Pancreas (tissue), 10 donors: ENCODE results near the gene B4GALT6. TPM values are rescaled to one million over a fixed set of nuclear protein-coding genes. Genes with fewer than 3 reads are reported as not detected.

Experiments used
- ATAC-seq, 4 donors: fragments of 200-7000 bp; cut with Tn5 transposase; one replicate each; pipeline versions ENCODE4 v1.8.0 to v1.9.1; 2020; ENCODE audit warnings: mild to moderate bottlenecking in 4 of 4, moderate library complexity in 4 of 4
- DNase-seq, 6 donors: peaks; one replicate each; pipeline ENCODE4 v3.0.0-alpha.2; 2020
- FAIRE-seq: peaks from 2 replicates; lab custom pipeline; 2012; peaks lifted over from hg19 to GRCh38; lab: Jason Lieb, UNC
- H3K27ac ChIP-seq, 4 donors: fragments of 200-600 bp; sonication (generic); 1 replicate in 3 of 4; 2 replicates in 1 of 4; pipeline versions ENCODE4 v1.5.0 to v1.8.0; 2020
- H3K27me3 ChIP-seq, 4 donors: fragments of 200-600 bp; one replicate each; pipeline ENCODE4 v1.8.0; 2021
- H3K36me3 ChIP-seq, 3 donors: fragments of 200-600 bp; sonication (generic) in 1 of 3; one replicate each; pipeline versions ENCODE4 v1.5.0 to v1.8.0; 2020 to 2021
- H3K4me1 ChIP-seq, 3 donors: fragments of 200-600 bp; one replicate each; pipeline ENCODE4 v1.8.0; 2021
- H3K4me3 ChIP-seq, 4 donors: fragments of 200-600 bp; sonication (generic) in 2 of 4; one replicate each; pipeline versions ENCODE4 v1.5.0 to v1.8.0; 2020 to 2021
- H3K9me3 ChIP-seq, 4 donors: fragments of 200-600 bp; one replicate each; pipeline ENCODE4 v1.8.0; 2021
- WGBS, 2 donors: extraction: QIAGEN DNeasy Blood & Tissue Kit; methylation state at CpG; one replicate each; pipeline ENCODE4 v1.1.7; 2013; 5-methylcytosine and 5-hydroxymethylcytosine counted together
- intact Hi-C, 3 donors: fragments of 100-400 bp; cut with DNase I; formaldehyde crosslinking; loops; one replicate each; pipeline versions ENCODE4 v1.11.1 to v1.14.2; 2022
- polyA plus RNA-seq, 2 donors: library from polyadenylated mRNA; stranded (reverse); fragments of 200-250 nt; gene quantifications; one replicate each; pipeline ENCODE4 v1.2.3, GENCODE V29; 2013
- total RNA-seq, 6 donors: library from RNA; stranded (reverse); fragmentation: NEBNext Ultra II Directional in 4 of 6; extraction: Animal tissue kit (Norgen Biotek cat#: 25700) in 4 of 6; gene quantifications; one replicate each; pipeline versions ENCODE4 v1.2.1 to v1.2.4, GENCODE V29; 2021 to 2023
- TF ChIP-seq, protein P1 (sequence below), 4 donors: fragments of 200-600 bp; sonication (generic) in 3 of 4; IDR thresholded peaks; one replicate each; pipeline versions ENCODE4 v1.5.0 to v1.8.0; 2021; ENCODE audit warnings: antibody characterized with exemption in 4 of 4
- donor health status: healthy with polysubstance abuse.
- donor health status: DM: no; HTN: no; CAD: no; lungs with moderate emphysema.
- donor health status: DM: no; HTN: no; CAD: no.
- donor health status: control.
- donor health status: control.
- donor health status: Bipolar disorder and iron deficiency.
- donor health status: DM: yes; HTN: yes; CAD: no.
- donor health status: DM: no; HTN: no; CAD: no.
- donor health status: DM: no; HTN: no; CAD: no.
- donor health status: DM: yes; HTN: yes; CAD: no.

Gene B4GALT6
- total and polyA plus RNA-seq, 8 donors, result 0.79 to 4.6 (median 2.8) TPM

DNA sequence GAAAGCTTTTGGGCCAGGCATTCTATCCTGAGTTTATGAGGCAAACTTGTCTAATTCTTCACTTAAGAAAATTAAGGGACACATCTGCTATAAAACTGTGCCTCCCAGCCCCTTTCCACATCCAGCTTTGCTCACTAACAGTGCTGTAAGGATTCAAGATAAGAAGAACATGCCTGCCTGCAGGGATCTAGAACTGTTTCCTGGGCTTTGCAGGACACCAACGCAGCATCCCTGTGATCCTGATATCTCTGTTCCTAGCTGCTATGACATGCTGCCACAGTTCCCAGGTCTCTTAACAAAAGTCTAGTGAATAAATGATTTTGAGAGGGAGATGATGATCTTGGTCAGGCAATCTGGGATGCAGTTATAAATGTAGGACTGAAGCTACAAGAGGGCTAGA, 12.4 kb downstream of the B4GALT6 start:
- H3K36me3 ChIP-seq, result no peaks in the 10 kb centered on the region
- no peaks in the 10 kb centered on the region for H3K9me3 ChIP-seq
- FAIRE-seq (no peak), DNase-seq (no peak), ATAC-seq (no peak)
- H3K4me1 ChIP-seq, result no peaks in the 10 kb centered on the region
- H3K4me3 ChIP-seq, result no peak overlapping the region
- intact Hi-C loops, result no loop called here
- no peak overlapping the region for H3K27ac ChIP-seq
- TF ChIP-seq, protein P1, sequence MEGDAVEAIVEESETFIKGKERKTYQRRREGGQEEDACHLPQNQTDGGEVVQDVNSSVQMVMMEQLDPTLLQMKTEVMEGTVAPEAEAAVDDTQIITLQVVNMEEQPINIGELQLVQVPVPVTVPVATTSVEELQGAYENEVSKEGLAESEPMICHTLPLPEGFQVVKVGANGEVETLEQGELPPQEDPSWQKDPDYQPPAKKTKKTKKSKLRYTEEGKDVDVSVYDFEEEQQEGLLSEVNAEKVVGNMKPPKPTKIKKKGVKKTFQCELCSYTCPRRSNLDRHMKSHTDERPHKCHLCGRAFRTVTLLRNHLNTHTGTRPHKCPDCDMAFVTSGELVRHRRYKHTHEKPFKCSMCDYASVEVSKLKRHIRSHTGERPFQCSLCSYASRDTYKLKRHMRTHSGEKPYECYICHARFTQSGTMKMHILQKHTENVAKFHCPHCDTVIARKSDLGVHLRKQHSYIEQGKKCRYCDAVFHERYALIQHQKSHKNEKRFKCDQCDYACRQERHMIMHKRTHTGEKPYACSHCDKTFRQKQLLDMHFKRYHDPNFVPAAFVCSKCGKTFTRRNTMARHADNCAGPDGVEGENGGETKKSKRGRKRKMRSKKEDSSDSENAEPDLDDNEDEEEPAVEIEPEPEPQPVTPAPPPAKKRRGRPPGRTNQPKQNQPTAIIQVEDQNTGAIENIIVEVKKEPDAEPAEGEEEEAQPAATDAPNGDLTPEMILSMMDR (IDR thresholded peaks at IDR 0.05), result no peak
- 85 to 97% methylated on average over 1 of the region's 1 CpG for WGBS, 2 donors
- no peaks in the 10 kb centered on the region for H3K27me3 ChIP-seq

DNA sequence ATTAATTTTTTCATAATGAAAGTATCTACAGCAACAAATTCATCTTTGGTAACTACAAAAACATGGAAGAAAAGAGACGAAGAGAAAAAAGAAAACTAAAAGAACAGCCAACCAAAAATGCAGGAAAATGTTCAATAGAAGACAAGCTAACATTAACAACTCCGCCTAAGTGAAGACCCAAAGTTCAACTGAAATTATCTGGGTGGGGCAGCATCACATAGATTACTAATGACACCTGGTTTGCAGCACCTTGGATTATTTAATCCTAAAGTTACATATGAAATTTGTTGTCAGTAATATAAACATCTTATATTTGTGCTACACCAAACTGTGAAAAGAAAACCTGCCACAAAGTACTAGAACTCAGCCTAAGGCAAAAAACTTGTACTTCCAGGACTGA, 14.8 kb downstream of the B4GALT6 start:
- H3K36me3 ChIP-seq, result no peaks in the 10 kb centered on the region
- TF ChIP-seq, protein P1 (IDR thresholded peaks at IDR 0.05), result no peak
- H3K27ac ChIP-seq, result no peak overlapping the region
- intact Hi-C loops, result no loop called here
- FAIRE-seq (no peak), ATAC-seq (no peak), DNase-seq (no peak)
- no peaks in the 10 kb centered on the region for H3K9me3 ChIP-seq
- H3K4me3 ChIP-seq, result no peak overlapping the region
- no peaks in the 10 kb centered on the region for H3K27me3 ChIP-seq
- H3K4me1 ChIP-seq, result no peaks in the 10 kb centered on the region
- WGBS, 2 donors, result 89 to 94% methylated on average over 2 of the region's 2 CpGs

DNA sequence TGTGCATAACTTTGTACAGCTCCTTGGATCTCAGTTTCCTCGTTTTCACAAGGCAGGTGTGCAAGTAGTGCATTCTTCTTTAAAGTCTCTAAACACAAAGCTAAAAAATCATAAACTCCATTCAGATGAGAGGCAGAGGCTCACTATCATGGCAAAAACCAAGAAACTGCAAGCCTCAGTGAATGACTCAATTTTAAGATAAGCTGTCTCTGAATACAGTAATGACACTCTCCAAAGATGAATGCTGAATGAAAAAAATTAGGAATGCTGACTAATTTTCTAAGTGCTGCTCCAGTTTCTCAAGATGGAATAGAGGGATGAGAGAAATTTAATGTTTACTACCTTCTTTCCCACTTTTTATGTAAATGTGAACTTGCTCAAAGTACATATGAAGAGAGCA, 17.2 kb downstream of the B4GALT6 start:
- 45 to 56% methylated on average over 1 of the region's 1 CpG for WGBS, 2 donors
- ATAC-seq (no peak), DNase-seq (no peak)

GRCh38 chr18:31666055-31666454, 18.3 kb downstream of the B4GALT6 start:
- no peak overlapping the region for H3K4me3 ChIP-seq
- 57 to 69% methylated on average over 5 of the region's 5 CpGs for WGBS, 2 donors
- intact Hi-C loops, result no loop called here
- ATAC-seq, result no peak
- TF ChIP-seq, protein P1 (IDR thresholded peaks at IDR 0.05), result no peak
- H3K27me3 ChIP-seq, result no peaks in the 10 kb centered on the region
- no peaks in the 10 kb centered on the region for H3K4me1 ChIP-seq
- no peak for FAIRE-seq
- no peak overlapping the region for H3K27ac ChIP-seq
- no peaks in the 10 kb centered on the region for H3K36me3 ChIP-seq
- H3K9me3 ChIP-seq, result no peaks in the 10 kb centered on the region
- no peak for DNase-seq

More for the DNA sequence above, 17.2 kb downstream of the B4GALT6 start:
- H3K4me1 ChIP-seq, result no peaks in the 10 kb centered on the region
- no peaks in the 10 kb centered on the region for H3K9me3 ChIP-seq
- no peak overlapping the region for H3K27ac ChIP-seq
- FAIRE-seq, result no peak
- H3K4me3 ChIP-seq, result no peak overlapping the region
- intact Hi-C loops, result no loop called here
- H3K36me3 ChIP-seq, result no peaks in the 10 kb centered on the region
- no peaks in the 10 kb centered on the region for H3K27me3 ChIP-seq
- TF ChIP-seq, protein P1 (IDR thresholded peaks at IDR 0.05), result no peak

DNA sequence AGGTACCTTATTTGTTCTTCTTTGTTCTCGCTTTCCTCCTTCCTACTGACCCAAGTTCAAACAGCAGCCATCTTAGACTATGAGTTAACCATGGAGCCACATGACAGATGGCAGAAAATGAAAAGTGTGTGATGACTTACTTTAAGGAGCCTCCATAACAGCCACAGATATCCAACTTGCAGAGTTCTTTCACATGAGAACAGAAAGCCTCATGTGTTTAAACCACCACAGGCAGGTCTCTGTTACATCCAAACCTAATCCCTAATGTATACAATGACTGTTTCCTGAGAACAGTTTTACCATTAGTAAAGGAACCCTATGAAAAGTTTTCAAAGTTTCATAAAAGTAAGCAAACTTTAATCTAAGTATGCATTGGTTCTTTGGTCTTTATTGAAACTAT, 20.3 kb downstream of the B4GALT6 start:
- Histone ChIP-seq H3K27me3 (no peaks in the 10 kb centered on the region), H3K9me3 (no peaks in the 10 kb centered on the region), H3K4me1 (no peaks in the 10 kb centered on the region), H3K4me3 (no peak overlapping the region), H3K27ac (no peak overlapping the region), H3K36me3 (no peaks in the 10 kb centered on the region)
- no peak for FAIRE-seq
- TF ChIP-seq, protein P1 (IDR thresholded peaks at IDR 0.05), result no peak
- ATAC-seq, result no peak
- 92 to 98% methylated on average over 1 of the region's 1 CpG for WGBS, 2 donors
- DNase-seq, result no peak
- intact Hi-C loops, result no loop called here
